GM18505 (cell line): ENCODE measurements around the gene TMTC2.

ENCODE experiments used
- ATAC-seq: cut with Tn5 transposase; IDR thresholded peaks from one replicate; pipeline ENCODE4 v1.9.1; 2021; ENCODE audit not compliant: unreplicated experiment
- POLR2A ChIP-seq: IDR thresholded peaks from 4 replicates; pipeline ENCODE4 v1.6.1; 2011; ENCODE audit warnings: borderline replicate concordance; ENCODE audit not compliant: insufficient read depth, insufficient read length; ENCODE audit errors: extremely low read depth

TMTC2 gene

DNA sequence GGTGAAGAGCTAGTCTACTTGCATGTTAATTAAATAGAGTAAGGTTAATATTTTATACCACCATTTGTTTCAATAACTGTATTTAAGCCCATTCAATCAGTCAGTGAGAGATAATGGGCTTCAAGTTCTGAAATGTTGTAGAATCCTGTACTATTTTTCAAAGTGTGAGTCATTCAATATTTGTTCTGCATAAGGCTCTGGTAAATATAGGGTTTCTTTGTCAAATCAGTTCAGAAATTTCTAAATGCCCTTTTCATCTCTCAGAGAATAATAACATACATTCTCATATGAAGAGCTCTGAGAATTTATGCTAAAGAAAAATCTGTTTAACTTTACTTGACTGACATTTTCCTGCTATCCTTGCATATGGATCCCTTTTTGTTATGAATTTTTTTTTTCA lies 493.3 kb downstream of the TMTC2 start:
- TF ChIP-seq POLR2A, result no peak
- no peak for ATAC-seq

GRCh38 chr12:83181074-83181473 lies 494.4 kb downstream of the TMTC2 start:
- TF ChIP-seq POLR2A, result no peak
- ATAC-seq, result no peak

DNA sequence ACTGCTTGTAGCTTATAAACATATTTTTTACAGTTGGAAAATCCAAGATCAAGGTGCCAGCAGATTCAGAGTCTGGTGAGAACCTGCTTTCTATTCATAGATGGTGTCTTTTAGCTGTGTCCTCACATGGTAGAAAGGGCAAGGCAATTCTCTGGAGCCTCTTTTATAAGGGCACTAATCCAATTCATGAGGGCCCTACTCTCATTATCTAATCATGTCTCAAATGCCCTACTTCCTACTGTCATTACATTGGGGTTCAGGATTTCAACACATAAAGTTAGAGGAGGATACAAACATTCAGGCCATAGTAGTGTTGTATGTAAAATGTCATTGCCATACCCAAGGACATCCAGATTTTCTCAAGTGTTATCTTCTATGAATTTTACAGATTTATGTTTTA lies 496.4 kb downstream of the TMTC2 start:
- TF ChIP-seq POLR2A, result no peak
- ATAC-seq, result no peak
